Activated CD4-positive, alpha-beta T cell treated with anti-CD3 and anti-CD28 coated beads, Interleukin-2, amount 50 U/mL, for 4 hours (primary cell): Measurements from ENCODE around the gene CPT1B.
A peak's percentile ranks its signal among the peaks of the same experiment; 100 is the strongest.
"Not testable (repeated sequence)": the region's sequence is repeated elsewhere in the genome, so short reads cannot be mapped to it uniquely, and the experiment has no call there.

Source experiments
- DNase-seq, 2 experiments: peaks; one replicate each; pipeline ENCODE4 v3.0.0-alpha.2; 2020

CPT1B gene

DNA sequence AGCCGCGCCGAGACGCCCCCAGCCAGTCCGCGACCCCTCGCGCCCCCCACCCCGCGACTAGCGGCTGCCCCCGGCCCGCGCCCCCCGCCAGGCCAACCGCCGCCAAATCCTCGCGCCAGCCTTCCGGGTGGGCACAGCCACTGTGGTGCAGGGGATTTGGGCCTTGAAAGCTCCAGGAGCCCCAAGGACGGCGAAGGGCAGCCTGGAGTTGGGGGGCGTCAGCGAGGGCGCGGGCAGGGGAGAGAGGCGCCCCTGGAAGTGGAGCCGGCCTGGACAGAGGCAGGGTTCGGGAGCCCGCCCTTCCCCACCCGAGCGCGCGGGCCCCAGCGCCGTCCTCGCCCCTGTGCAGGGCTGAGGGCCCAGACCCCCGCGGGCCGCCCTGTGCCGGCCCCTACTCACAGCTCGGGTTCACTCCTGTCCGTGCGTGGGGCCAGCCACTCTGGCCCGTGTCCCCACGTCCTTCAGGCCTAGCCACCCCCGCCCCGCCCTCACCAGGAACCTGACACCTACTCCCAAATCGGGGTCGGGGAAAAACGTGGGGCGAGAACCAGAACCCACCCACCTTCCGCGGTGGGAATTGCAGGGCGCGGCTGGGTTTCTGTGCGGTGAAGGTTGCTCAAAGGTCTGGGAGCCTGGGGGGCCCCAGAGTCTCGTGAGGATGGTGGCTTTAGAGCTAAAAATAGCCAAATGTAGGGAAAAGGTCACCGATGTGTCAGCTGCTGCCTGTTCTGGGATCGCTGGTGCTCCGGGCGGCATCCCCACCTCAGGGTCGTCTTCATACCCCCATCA is at the start of gene CPT1B:
Gene CPT1B (minus strand): TSS at position 441 of the 789 bp plus-strand sequence. CDS start 512 bp downstream, outside the sequence.
- DNase-seq: no peak

DNA sequence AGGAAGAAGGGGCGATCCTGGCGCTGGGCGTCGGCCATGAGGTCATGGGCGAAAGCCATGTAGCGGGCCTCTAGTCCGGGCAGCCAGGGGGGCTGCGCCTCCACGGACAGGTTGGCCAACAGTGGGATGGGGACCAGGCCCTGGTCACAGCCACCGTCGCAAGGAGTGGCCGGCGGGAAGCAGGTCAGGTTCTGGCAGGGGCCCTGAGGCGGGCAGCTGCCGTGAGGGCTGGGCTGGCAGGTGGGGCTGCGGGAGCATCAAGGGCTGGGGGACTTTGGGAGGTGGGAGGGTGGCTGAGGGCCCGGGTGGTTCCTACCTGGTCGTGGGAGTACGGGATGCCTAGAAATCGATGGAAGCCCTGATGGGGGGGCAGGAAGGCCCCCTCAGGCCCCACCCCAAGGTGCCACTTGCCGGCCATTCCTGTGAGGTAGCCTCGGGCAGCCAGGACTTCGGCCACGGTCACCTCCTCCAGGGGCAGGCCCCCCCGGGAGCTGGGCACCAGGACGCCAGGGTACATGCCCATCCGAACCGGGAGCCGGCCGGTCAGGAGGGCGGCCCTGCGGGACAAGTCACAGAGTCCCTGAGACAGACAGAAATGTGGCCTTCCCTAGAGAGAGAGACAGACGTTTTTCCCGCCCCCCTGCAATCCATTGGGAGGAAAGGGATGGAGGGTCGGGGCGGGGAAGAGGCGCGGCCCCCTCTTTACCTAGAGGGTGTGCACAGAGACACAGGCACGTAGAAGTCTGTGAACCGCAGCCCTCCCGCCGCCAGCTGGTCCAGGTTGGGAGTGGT is 48.8 kb upstream of the CPT1B start:
- DNase-seq: no peak

DNA sequence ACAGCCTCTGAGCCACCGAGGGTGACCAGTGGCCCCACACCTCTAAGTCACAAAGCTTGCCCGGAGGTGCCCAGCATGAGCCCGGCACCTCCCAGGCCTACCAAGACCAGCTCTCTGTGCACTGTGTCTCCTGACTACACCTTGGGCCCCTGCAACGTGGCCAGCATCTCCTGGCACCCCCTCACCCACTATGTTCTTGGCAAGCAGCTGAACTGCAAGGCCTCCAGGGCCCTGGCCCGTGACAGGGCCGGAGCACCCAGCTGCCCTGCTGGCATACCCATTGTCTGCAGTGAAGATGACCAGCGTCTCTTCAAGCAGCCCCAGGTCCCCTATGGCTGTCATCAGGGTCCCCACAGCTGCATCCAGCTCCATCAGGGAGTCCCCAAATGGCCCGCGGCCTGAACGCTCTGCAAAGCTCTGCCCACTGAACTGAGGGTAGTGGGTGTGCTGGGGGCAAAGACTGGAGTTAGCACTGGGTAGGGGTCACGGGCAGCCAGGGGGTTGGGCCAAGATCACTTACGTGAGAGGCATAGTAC is 48.2 kb upstream of the CPT1B start:
- no peak for DNase-seq

DNA sequence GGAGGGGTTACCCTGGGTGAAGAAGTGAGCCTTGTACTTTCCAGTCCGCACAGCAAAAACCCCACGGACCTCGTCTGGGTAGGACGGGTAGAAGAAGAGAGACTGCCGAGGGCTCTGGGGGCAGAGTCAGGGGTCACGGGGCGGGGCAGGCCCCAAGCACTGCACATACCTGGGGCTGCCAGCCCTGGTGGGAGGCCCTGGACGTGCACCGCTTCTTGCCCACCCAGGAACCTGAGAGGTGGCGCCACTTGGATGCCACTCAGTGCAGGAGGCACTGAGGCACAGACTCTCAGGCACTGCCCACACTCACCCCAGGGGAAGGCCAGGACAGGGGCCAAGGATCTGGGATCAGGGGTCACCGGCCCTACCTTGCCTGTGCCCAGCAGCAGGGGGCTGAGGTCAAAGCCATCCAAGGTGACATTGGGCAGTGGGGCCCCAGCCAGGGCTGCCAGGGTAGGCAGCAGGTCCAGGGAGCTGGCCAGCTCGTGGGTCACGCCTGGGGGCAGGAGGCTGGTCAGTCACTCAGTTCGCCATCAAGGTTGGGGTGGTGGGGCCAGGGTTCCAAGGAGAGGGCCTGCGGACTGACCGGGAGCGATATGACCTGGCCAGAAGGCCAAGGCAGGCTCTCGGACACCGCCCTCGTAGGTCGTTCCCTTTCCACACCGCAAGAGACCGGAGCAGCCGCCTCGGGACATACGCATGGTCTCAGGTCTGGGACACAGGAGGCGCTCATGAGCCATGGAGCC is 47.5 kb upstream of the CPT1B start:
- DNase-seq: no peak

DNA sequence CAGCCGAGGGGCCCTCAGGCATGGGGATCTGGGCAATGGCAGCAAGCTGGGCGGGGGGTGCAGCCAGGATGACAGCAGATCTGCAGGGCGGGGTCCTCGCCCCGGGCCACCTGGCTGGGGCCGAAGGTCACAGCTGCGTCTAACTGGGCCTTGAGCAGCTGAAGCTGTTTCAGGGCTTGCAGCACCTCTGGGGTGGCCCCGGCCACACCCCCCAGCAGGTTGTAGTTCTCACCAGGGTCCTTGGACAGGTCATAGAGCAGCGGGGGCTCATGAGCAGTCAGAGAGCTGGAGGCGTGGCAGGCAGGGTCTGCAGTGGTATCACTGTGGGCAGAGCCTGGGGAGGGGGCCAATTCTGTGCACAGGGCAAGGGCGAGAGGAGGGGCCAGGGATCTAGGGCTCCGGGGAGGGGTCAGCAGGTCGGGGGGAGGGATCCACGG is 46.9 kb upstream of the CPT1B start:
- no peak for DNase-seq

DNA sequence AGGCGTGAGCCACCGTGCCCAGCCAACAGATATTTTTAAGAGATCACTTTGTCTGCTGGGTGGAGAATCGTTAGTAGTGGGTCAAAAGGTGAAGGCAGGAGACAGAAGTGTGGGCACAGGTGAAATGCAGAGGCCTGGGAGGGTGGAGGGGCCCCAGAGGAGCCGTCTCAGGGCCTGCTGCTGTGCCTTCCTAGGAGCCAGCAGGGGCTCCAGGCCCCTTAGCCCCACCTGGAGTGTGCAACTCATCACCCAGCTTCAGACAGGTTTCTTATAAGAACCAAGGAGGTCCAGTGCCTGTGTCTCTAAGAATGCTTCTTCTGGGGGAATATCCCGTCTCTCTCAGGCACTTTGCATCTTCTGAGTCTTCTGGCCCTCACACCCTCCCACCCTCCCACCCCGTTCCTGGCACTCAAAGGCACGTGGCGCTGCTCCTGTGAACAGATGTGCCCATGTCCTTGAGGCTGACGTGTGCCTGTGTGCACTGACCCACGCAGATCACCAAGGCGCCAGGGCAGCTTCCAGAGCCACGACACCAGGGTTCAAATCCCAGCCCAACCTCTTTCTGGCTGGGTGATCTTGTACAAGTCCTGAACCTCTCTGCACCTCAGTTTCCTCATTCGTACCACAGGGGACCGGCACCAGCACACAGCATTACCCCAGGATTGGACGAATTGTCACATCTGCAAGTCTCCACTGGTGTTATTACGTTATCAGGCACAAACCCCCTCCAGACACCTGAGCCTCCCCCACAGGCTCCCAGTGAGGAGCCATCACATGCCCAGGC is 46.3 kb upstream of the CPT1B start:
- no peak for DNase-seq

DNA sequence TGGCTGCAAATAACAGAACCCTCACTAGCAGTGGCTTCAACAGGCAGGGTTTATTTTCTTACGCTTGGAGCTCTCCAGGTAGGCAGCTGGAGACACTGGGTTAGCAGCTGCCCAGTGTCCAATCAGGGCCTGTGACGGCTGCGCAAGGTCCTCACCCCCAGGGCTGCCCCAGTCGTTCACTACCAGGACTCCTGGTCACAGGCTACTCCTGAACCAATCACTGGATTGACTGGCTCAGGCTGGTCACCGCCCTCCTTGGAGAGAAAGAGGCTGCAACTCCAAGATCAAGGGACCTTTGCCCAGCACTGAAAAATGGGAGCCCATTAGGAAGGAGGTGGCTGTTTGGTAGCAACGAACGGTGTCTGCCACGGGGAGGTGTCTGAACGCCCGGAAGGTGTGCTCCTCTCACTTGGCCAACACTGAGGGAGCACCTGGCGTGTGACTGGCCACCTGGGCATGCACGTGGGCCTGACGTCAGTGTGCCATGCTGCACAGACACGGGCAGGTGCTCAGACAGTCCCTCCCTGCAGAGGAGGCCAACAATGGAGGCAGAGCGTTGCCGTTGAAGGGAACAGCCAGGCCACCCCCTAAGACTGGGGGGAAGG is 44.6 kb upstream of the CPT1B start:
- DNase-seq: no peak

DNA sequence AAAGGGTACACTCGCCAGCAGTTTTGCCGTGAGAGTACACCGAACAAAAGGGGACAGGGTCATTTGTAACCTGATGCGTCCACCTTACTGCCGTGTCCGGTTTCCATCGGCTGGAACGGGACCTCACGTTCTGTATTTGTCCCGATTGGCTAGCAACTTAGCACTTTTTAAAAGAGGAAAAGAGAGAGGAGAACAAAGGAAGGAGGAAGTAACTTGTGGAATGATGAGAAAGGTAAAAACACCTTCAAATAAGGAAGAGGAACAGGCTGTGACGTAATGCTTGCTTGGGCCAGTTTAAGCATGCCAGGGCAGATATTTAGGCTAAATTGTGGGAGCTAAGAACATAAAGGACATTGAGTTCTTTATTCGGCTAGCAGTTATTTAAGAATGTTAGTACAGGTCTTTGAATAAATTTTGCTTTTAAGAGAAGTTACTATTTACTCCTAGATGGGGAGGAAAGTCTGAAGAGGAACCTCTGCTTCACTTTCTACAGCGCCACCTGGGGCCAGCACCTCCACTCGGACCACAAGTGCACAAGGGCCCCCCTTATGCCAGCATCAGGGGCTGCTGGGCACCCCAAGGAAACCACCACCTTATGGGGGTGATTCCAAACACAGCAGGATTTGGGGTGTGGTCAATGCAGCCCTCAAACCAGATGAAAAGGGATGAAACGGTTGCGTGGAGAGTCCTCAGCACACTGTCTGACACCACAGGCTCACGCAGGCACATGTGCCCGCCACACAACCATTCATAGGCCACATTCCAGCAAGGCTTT is 43.9 kb upstream of the CPT1B start:
- DNase-seq: no peak

DNA sequence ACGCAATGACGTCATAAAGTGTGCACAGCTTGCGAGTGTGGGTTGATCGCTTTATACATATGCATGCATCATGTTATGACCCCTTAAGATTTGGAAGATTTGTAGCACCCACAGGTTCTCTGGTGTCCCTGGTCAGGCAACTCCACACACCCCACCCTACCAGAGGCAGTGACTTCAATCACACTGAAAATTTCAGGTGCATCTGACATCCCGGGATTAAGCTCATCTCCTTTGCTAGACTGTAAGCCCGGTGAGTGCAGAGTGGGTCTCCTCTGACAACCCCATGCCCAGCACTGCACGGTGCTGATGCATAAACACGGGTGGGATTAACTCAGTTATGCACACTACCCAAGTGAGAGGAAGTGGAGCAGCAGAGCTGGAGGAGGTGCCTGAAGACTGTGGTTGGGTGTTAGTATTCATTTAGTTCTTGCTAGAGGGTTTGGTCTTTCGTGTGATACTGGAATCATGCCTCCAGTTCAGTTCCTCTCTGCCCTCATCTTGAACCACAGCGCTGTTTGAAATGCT is 43.2 kb upstream of the CPT1B start:
- DNase-seq: no peak

DNA sequence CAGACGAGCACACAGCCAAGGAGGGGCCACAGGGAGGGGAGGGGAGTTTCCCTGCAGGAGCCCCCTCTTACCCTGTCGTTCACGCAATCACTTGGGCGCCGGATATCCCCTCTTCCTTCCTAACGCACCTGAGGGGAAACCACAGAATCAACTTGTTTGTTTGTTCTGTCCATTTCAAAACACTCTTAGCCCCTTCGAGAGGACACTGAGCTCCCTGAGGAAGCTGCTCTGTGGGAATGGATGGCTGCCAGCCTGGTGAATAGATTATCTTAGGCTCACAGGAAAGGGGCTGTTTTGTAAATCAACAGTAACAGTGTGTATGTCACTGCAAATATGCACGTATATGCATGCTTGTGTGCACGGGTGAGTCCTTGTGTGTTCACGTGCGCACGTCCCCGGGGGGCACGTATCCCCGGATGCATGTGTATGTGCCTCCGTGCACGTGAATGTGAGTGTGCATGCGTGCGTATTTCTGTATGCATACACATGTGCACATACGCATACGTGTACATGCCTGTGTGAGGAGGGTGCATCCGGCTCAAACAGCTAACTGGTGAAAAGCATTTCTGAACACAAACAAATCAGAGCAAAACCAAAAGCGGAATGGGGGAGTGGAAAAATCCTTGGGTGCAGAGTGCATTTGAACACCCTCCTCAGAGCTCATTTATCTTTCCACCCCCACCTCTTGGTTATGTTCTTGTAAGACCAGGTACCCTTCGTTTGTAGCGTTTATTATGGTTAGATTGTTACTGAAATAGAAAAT is 42.5 kb upstream of the CPT1B start:
- DNase-seq: peak in 1 of 2 experiments; percentile 86

DNA sequence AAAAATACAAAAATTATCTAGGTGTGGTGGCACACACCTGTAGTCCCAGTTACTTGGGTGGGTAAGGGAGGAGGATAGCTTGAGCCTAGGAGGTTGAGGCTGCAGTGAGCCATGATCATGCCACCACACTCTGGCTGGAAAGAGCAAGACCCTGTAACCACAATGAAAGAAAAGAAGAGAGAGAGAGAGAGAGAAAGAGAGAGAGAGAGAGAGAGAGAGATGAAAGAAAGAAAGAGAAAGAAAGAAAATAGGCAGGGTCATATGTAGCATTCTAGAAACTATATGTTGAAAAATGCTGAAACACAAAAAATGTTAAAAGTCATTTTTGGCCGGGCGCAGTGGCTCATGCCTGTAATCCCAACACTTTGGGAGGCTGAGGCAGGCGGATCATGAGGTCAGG is 36.1 kb upstream of the CPT1B start:
- DNase-seq: not testable (repeated sequence)

DNA sequence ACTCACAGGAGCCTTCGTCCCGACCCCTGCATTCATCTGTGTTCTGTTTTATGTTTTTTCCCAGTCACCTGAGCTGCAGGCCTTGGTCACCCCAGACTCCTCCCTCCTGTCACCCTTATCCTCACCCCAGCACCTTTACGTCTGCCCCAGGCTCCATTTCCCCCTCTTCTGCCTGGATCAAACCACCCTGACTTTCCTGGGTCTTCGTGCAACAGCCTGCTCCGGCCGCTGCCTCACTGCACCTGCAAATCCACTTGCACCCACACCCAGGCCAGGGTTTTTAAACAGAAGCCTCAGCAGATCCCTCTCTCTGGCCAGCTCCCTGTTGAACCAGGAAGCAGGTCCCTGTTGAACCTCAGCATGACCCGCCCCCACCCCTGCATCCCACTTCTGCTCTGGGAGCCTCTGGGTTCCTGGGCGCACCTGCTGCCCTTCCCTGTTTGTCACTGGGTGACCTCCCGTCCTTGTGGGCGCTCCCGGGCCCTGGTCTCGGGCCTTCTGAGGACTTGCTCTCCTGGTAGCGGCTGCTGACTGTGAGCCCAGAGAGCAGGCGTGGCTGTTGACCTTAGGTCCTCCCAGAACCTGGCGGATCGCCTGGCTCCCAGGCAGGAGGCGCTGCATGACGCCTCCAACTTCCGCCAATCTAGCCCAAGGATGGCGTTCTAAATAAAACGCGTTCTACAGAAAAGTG is 35.2 kb upstream of the CPT1B start:
- no peak for DNase-seq

DNA sequence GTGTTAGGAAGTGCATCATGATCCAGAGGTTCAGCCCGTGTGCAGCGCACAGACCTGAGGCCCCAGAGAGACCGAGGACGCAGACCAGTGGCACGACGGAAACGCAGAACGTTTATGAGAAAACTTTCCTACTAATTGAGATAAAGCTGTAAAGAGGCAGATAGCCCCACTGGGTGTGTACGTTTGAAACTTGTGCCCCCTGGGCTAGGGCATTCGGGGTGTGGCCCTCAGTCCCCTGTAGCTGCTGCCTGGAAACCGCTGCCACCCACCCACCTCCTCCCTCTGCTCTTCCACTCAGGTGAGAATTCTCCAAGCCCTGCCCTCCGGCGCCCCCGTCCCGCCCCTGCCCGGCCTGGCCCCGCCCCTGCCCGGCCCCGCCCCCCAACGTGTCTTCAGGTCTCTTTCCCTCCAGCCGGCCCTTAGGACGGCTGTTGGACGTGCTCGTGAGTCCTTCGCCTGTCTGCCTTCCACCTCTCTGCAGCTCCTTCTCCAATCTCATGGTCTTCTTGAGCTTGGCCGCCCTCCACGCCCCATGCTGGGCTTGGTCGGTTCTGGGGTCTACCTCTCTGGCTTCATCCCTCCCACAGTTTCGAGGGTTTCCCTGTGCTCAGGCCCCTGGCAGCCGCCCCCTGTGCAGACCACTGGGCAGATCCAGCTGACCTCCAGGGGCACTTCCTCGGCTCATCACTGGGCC is 34.4 kb upstream of the CPT1B start:
- DNase-seq: no peak

DNA sequence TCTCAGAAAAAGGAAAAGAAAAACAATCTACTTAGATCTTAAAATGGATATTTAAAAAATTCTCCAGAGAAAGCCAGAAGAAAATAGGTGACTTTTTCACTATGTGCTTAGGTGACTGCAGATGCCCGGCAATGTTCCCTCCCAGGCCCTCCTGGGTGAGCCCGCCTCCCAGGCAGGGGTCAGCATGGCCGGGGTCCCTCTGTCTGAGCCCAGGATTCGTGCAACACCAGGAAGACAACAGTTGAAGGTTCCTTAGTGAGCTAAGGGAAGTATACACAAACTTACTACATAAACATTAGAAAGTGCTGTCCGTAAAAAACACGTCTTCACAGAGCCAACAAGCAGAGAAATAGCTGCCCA is 33.9 kb upstream of the CPT1B start:
- no peak for DNase-seq

DNA sequence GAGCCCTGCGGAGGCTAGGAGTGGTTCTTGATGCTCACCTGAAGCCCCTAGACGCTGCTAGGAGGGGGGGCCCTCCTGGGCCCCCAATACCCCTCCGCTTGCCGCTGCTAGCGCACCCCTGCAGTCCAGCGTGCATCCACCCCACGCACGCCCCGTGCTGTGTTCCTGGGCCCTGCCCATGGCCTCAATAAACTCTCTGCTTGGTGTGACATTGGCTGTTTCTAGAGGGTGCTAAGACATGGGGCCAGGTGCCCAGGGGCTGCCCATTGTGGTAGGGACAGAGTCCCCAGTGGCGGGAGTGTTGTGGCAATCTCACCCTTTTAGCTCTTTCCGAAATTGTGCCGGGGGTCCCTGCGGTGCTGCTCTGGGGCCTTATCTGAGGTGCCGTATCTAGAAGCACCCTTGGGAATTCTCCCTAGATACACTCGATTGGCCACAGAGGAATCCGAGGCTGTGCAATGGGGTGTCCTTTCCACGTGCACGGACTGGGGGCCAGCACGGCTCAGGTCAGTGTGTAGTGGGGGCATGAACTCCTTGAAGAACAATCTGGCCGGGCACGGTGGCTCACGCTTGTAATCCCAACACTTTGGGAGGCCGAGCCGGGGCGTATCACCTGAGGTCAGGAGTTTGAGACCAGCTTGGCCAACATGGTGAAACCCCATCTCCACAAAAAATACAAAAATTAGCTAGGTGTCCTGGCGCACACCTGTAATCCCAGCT is 33.3 kb upstream of the CPT1B start:
- DNase-seq: no peak

DNA sequence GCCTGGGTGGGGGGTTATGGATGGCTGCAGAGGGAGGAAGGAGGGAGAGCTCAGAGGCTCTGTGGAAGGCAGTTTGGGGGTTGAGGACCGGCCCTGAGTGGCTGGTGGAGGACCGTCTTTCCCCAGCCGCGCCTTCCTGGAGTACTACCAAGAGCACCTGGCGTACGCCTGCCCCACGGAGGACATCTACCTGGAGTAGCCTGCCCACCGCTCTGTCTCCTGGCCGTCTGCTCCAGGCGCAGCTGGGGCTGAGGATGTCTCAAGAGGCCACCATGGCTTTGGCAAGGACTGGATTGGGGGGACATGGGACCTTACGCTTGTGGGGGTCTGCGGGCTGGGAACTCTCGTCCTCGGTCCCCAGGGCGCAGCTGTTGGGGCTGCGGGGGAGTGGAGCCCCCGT is 32.4 kb upstream of the CPT1B start:
- DNase-seq: no peak

DNA sequence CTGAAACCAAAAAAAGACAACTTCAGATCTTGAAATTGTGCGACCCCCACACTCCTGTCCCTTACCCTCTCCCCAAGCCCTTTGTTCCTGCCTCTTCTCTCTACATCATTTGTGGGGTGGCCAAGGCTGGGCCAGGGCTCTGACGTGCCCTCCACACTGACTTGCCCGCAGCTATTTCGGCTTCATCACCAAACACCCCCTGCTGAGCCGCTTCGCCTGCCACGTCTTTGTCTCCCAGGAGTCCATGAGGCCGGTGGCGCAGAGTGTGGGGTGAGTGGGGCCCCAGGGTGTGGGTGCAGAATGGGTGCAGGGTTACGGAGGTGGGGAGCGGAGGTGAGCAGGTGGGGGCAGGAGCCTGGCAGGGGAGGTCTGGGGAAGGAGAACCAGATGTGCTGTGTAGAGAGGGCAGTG is 31.8 kb upstream of the CPT1B start:
- no peak for DNase-seq

DNA sequence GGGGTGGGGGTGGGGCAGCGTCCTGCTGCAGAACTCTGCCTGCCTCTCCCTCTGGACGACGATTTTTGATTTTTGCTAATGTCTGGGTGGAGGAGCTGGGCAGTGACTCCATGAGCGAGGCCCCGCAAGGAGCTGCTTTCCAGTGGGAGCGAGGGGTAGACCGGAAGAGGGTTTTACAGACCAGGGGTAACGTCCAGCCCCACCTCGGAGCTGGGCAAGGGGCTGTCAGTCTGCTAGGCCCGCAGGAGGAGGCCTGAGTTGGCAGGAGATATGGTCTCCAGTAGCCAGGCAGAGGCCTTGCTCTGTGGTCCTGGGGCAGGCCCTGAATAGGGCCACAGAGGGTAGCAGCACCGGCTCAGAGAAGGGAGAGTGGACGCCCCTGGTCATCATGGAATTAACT is 31.4 kb upstream of the CPT1B start:
- no peak for DNase-seq
